HG03571 (cell line): ENCODE measurements around the gene UMPS.

ENCODE experiments used
- ATAC-seq: cut with Tn5 transposase; IDR thresholded peaks from one replicate; pipeline ENCODE4 v1.9.1; 2021; ENCODE audit not compliant: unreplicated experiment

The UMPS gene

DNA sequence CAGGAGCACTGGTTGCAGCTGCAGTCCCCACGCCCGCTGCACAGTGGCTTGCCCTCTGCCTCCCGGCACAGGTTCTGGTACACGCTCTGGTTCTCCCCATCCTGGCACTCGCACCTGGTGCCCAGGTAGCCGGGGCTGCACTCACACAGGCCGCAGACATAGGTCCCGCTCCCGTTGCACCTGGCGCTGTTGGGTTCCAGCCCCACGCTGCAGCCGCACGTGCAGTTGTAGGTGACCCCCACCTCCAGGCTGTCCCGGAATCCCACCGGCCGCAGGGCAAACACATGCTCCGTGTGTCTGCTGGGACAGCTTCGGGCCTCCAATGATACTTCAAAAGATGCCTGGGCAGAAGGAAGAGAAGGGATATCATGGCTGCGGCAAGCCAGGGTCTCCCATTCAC, 66.2 kb downstream of the UMPS start:
- ATAC-seq = no peak

DNA sequence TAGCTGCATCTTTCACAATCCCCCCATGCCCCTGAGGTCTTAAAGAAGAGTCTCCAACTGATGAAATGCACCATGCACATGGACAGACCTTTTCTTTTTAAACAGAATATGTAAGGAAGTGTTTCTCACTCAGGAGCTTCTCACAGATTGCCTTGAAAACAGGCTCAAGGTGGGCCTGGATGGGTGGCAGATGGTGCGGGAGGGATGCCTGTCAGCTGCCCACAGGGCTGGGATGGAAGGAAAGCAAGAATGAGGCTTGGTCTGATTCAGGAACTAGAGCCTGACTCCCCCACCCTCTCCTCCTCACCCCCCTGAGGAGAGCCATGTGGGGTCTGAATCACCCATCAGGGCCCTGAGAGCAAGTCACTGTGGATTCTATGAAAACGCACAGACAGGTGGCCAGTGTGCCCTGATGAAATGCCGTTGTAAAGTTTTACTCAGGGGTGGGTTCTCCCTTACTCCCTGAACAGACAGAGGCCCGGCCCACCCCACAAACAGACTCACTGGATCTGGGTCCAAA, 67.2 kb downstream of the UMPS start:
- no peak for ATAC-seq
